GM13977 (cell line): ENCODE results near the gene AFTPH.

Experiments used
- DNase-seq: peaks from one replicate; pipeline ENCODE4 v3.0.0; 2012; ENCODE audit warnings: low spot score
- CTCF ChIP-seq: IDR thresholded peaks from 2 replicates; pipeline ENCODE4 v1.5.1; 2012; ENCODE audit warnings: mild to moderate bottlenecking, control low read depth; ENCODE audit not compliant: insufficient read depth; ENCODE audit errors: extremely low read depth, missing control alignments
- in situ Hi-C: fragments of 300-500 bp; cut with MboI; formaldehyde crosslinking; loops from one replicate; pipeline ENCODE4 v1.12.0; 2022; ENCODE audit warnings: low sequenced_read_pairs, low pct_unique_long_range_greater_than_20kb, mixed read lengths, inconsistent platforms; ENCODE audit not compliant: unreplicated experiment

The AFTPH gene

GRCh38 chr2:64563436-64563938 is 39.4 kb downstream of the AFTPH start:
- DNase-seq, result no peak
- TF ChIP-seq CTCF, result no peak
- in situ Hi-C loops, result no loop called here

- no peak for TF ChIP-seq CTCF
- no peak for DNase-seq
- in situ Hi-C loops, result no loop called here
Measured at GRCh38 chr2:64565949-64566710, 42.0 kb downstream of the AFTPH start.

DNA sequence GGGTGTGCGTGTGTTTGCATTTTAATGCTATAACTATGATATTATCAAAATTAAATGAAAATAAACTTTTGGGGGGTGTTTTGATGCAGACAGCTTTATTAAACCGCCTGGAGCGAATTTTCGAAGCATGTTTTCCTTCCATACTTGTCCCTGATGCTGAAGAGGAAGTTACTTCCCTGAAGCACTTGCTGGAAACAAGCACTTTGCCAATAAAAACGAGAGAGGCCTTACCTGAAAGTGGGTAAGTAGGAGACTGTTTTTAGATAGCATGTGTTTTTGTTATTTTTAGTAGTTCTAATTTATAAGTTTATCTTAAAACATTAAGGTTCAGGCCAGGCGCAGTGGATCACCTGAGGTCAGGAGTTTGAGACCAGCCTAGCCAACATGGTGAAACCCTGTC is 43.3 kb downstream of the AFTPH start:
- TF ChIP-seq CTCF, result no peak
- no peak for DNase-seq
- in situ Hi-C loops, result no loop called here

GRCh38 chr2:64568836-64569235 is 44.7 kb downstream of the AFTPH start:
- no peak for TF ChIP-seq CTCF
- no peak for DNase-seq
- in situ Hi-C loops, result no loop called here

DNA sequence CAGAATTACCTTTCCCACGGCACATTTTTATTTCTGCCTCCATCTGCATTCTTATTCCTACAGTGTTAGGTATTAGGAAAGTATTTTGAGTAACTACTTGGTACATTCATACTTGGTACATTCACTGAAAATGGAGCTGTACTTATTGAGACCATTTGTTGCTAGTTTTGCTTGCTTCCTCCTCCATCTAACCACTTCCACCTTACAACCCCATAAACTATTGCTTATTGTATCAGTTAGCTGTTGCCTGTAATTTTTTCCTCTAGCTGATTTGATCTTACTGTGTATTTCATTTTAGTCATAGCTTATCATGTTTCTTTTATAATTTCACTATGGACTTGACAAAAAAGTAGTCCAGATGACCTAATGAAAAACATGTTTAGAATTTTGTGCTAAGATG is 50.7 kb downstream of the AFTPH start:
- TF ChIP-seq CTCF, result no peak
- in situ Hi-C loops, result loop anchor here (25.0 kb wide), 1 partner anchor 462 kb away; no protein-coding TSS in a partner anchor
- DNase-seq, result no peak

GRCh38 chr2:64581018-64581417 is 56.9 kb downstream of the AFTPH start:
- in situ Hi-C loops, result loop anchor here (25.0 kb wide), 1 partner anchor 456 kb away; no protein-coding TSS in a partner anchor
- no peak for DNase-seq
- no peak for TF ChIP-seq CTCF
